IPS-20b (cell line): ENCODE results near the gene TBX15.
A peak's percentile ranks its signal among the peaks of the same experiment; 100 is the strongest.

ENCODE experiments used
- H3K27ac ChIP-seq: one replicate; pipeline ENCODE4 v1.5.1; 2013; ENCODE audit warnings: low read length
- H3K27me3 ChIP-seq: 2 replicates; pipeline ENCODE4 v1.6.1; 2013; ENCODE audit warnings: mild to moderate bottlenecking, low read length, inconsistent platforms; ENCODE audit not compliant: insufficient read depth
- H3K36me3 ChIP-seq: 2 replicates; pipeline ENCODE4 v1.6.1; 2013; ENCODE audit warnings: low read depth, mild to moderate bottlenecking, inconsistent platforms, low read length, moderate library complexity; ENCODE audit not compliant: insufficient read depth
- H3K4me1 ChIP-seq: 2 replicates; pipeline ENCODE4 v1.6.1; 2013; ENCODE audit warnings: mild to moderate bottlenecking, control low read depth, inconsistent platforms, low read length, moderate library complexity; ENCODE audit not compliant: insufficient read depth
- H3K4me3 ChIP-seq: 2 replicates; pipeline ENCODE4 v1.5.1; 2013; ENCODE audit warnings: mild to moderate bottlenecking, low read length, inconsistent platforms
- H3K9ac ChIP-seq: 2 replicates; pipeline ENCODE4 v1.6.1; 2013; ENCODE audit warnings: low read depth, mild to moderate bottlenecking, inconsistent platforms, low read length, moderate library complexity
- H3K9me3 ChIP-seq: 2 replicates; pipeline ENCODE4 v1.6.1; 2013; ENCODE audit warnings: mild to moderate bottlenecking, low read depth, low read length, inconsistent platforms; ENCODE audit not compliant: insufficient read depth

The TBX15 gene

GRCh38 chr1:119001181-119002027, 13.3 kb upstream of the TBX15 start:
- H3K36me3 ChIP-seq, result no peaks in the 10 kb centered on the region
- H3K9me3 ChIP-seq, result no peaks in the 10 kb centered on the region
- H3K27me3 ChIP-seq, result peaks cover 76% of the 10 kb centered on the region; the same call in 1 of the 2 replicates
- peak overlapping the region; percentile 53; the same call in 1 of the 2 replicates for H3K4me3 ChIP-seq
- no peak overlapping the region for H3K27ac ChIP-seq
- no peak overlapping the region for H3K9ac ChIP-seq
- H3K4me1 ChIP-seq, result no peaks in the 10 kb centered on the region

GRCh38 chr1:119000371-119001180, 12.4 kb upstream of the TBX15 start:
- Histone ChIP-seq H3K27ac (no peak overlapping the region), H3K4me3 (peak overlapping the region; percentile 53; the same call in 1 of the 2 replicates), H3K36me3 (no peaks in the 10 kb centered on the region), H3K9me3 (no peaks in the 10 kb centered on the region), H3K4me1 (no peaks in the 10 kb centered on the region), H3K9ac (peak overlapping the region; percentile 29; the same call in 1 of the 2 replicates), H3K27me3 (peaks cover 80% of the 10 kb centered on the region; the same call in 1 of the 2 replicates)

GRCh38 chr1:118999348-119000071, 11.4 kb upstream of the TBX15 start:
- Histone ChIP-seq H3K36me3 (no peaks in the 10 kb centered on the region), H3K4me1 (no peaks in the 10 kb centered on the region), H3K4me3 (peak overlapping the region; percentile 53; the same call in 1 of the 2 replicates), H3K27ac (no peak overlapping the region), H3K27me3 (peaks cover 89% of the 10 kb centered on the region; the same call in 1 of the 2 replicates), H3K9me3 (no peaks in the 10 kb centered on the region), H3K9ac (no peak overlapping the region)

- peaks cover 98% of the 10 kb centered on the region; the same call in 1 of the 2 replicates for H3K27me3 ChIP-seq
- no peak overlapping the region for H3K27ac ChIP-seq
- H3K36me3 ChIP-seq, result no peaks in the 10 kb centered on the region
- no peaks in the 10 kb centered on the region for H3K9me3 ChIP-seq
- no peak overlapping the region for H3K4me3 ChIP-seq
- H3K4me1 ChIP-seq, result no peaks in the 10 kb centered on the region
- H3K9ac ChIP-seq, result no peak overlapping the region
These were observed 10.0 kb upstream of the TBX15 start for GRCh38 chr1:118998171-118998570.

- no peak overlapping the region for H3K4me3 ChIP-seq
- no peak overlapping the region for H3K9ac ChIP-seq
- no peaks in the 10 kb centered on the region for H3K4me1 ChIP-seq
- peaks cover 98% of the 10 kb centered on the region; the same call in 1 of the 2 replicates for H3K27me3 ChIP-seq
- H3K27ac ChIP-seq, result no peak overlapping the region
- no peaks in the 10 kb centered on the region for H3K9me3 ChIP-seq
- H3K36me3 ChIP-seq, result no peaks in the 10 kb centered on the region
These were observed 9.1 kb upstream of the TBX15 start for GRCh38 chr1:118997225-118997624.

GRCh38 chr1:118995312-118996016, 7.3 kb upstream of the TBX15 start:
- H3K4me1 ChIP-seq, result peaks cover 2% of the 10 kb centered on the region; the same call in 1 of the 2 replicates
- H3K27ac ChIP-seq, result no peak overlapping the region
- H3K27me3 ChIP-seq, result peaks cover 100% of the 10 kb centered on the region
- no peak overlapping the region for H3K4me3 ChIP-seq
- H3K9me3 ChIP-seq, result no peaks in the 10 kb centered on the region
- no peak overlapping the region for H3K9ac ChIP-seq
- H3K36me3 ChIP-seq, result no peaks in the 10 kb centered on the region

- Histone ChIP-seq H3K27me3 (peaks cover 100% of the 10 kb centered on the region), H3K4me3 (no peak overlapping the region), H3K9ac (no peak overlapping the region), H3K4me1 (peaks cover 17% of the 10 kb centered on the region; the same call in 1 of the 2 replicates), H3K27ac (no peak overlapping the region), H3K9me3 (no peaks in the 10 kb centered on the region), H3K36me3 (no peaks in the 10 kb centered on the region)
These were observed 5.5 kb upstream of the TBX15 start for GRCh38 chr1:118993700-118994026.

GRCh38 chr1:118992868-118993699, 4.9 kb upstream of the TBX15 start:
- Histone ChIP-seq H3K36me3 (no peaks in the 10 kb centered on the region), H3K4me1 (peaks cover 20% of the 10 kb centered on the region; the same call in 1 of the 2 replicates), H3K27me3 (peaks cover 100% of the 10 kb centered on the region), H3K27ac (no peak overlapping the region), H3K4me3 (no peak overlapping the region), H3K9ac (no peak overlapping the region), H3K9me3 (no peaks in the 10 kb centered on the region)

GRCh38 chr1:118992237-118992825, 4.2 kb upstream of the TBX15 start:
- no peaks in the 10 kb centered on the region for H3K36me3 ChIP-seq
- no peak overlapping the region for H3K9ac ChIP-seq
- no peaks in the 10 kb centered on the region for H3K9me3 ChIP-seq
- H3K4me3 ChIP-seq, result no peak overlapping the region
- no peak overlapping the region for H3K27ac ChIP-seq
- H3K27me3 ChIP-seq, result peaks cover 100% of the 10 kb centered on the region
- peaks cover 20% of the 10 kb centered on the region; the same call in 1 of the 2 replicates for H3K4me1 ChIP-seq

- Histone ChIP-seq H3K27ac (no peak overlapping the region), H3K36me3 (no peaks in the 10 kb centered on the region), H3K4me3 (no peak overlapping the region), H3K4me1 (peaks cover 20% of the 10 kb centered on the region; the same call in 1 of the 2 replicates), H3K9ac (no peak overlapping the region), H3K27me3 (peaks cover 100% of the 10 kb centered on the region), H3K9me3 (no peaks in the 10 kb centered on the region)
These were observed 3.3 kb upstream of the TBX15 start for GRCh38 chr1:118991448-118991847.
